HG03432 (cell line): ENCODE results near the gene DYNLT4.
A peak's percentile ranks its signal among the peaks of the same experiment; 100 is the strongest.
"Not testable (repeated sequence)": the region's sequence is repeated elsewhere in the genome, so short reads cannot be mapped to it uniquely, and the experiment has no call there.

Source experiments
- ATAC-seq: cut with Tn5 transposase; IDR thresholded peaks from one replicate; pipeline ENCODE4 v1.9.1; 2021; ENCODE audit warnings: mild to moderate bottlenecking, moderate library complexity; ENCODE audit not compliant: unreplicated experiment

Gene DYNLT4

GRCh38 chr1:44806704-44807363 lies at the start of gene DYNLT4:
TSS of gene DYNLT4 (minus strand) at chr1:44807351. CDS start at chr1:44806668, 683 bp downstream.
- ATAC-seq = no peak

DNA sequence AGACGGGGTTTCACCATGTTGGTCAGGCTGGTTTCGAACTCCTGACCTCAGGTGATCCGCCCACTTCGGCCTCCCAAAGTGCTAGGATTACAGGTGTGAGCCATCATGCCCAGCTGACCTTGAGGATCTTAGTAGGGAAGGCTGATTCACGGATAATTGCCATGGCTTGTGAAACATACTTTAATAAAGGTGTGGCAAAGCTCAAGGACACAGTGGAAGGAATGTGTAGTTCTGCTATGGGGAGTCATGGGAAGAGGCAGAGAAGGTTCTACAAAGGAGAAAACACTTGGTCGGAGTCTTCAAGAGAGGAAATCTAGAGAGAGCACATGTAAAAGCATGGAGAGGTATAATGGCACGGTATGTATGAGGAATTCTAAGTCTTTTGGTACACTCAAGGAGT lies 48.6 kb upstream of the DYNLT4 start:
- no peak for ATAC-seq

- ATAC-seq = no peak
Measured at GRCh38 chr1:44854970-44855369, 47.8 kb upstream of the DYNLT4 start.

- no peak for ATAC-seq
Measured at GRCh38 chr1:44853201-44853600, 46.0 kb upstream of the DYNLT4 start.

- no peak for ATAC-seq
Measured at GRCh38 chr1:44851308-44851707, 44.2 kb upstream of the DYNLT4 start.

DNA sequence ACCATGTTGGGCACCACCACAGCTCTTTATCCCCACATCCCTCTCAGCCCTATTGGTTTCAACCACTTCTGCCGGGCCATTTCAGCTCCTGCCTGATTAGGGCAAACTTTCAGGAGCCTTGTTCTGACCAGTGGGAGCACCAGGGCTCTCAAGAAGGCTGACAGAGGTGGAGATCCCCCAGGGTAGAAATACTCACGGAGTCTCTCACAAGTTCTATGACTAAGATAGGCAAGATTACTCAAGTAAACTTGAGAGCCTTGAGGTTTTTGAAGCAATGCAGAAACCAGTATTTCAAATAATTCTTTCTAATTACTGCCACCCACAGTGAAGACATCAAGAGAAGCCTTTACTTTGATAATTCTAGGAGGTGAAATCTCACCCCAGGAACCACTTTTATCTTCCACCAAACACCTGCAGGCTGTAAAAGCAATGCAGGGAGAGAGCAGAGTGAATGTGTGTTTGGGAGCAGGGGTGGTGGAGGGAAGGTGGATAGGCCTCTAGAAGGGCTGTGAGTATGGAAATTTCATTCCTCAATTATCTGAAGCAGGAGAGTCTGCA lies 42.5 kb upstream of the DYNLT4 start:
- no peak for ATAC-seq

GRCh38 chr1:44848456-44849181 lies 41.5 kb upstream of the DYNLT4 start:
- no peak for ATAC-seq

GRCh38 chr1:44847845-44848244 lies 40.7 kb upstream of the DYNLT4 start:
- ATAC-seq = no peak

DNA sequence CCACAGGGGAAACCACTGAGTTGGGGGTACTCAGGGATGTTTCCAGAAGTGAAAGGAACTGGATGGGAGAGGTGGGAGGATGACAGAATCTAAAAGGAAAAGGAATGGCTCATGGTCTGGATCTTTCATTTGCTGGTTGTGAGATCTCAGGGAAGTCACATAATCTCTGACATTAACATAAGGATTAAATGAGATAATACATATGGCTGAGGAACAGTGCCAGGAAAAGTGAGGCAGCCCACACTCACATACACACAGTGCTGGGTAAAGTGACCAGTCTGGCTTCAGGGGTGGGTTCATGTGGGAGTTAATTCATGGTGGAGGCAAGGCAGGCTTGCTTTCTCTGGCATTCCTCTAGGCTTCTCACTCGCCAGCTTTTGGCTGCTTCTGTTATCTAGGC lies 39.8 kb upstream of the DYNLT4 start:
- ATAC-seq = no peak

- ATAC-seq = no peak
Measured at GRCh38 chr1:44842862-44843655, 35.9 kb upstream of the DYNLT4 start, which contains the start of gene PTCH2. TSS of gene PTCH2 (minus strand) at chr1:44843253. CDS start at chr1:44842932, 321 bp downstream.

GRCh38 chr1:44842486-44842861 lies 35.3 kb upstream of the DYNLT4 start:
- no peak for ATAC-seq

- no peak for ATAC-seq
Measured at GRCh38 chr1:44839576-44839975, 32.4 kb upstream of the DYNLT4 start.

DNA sequence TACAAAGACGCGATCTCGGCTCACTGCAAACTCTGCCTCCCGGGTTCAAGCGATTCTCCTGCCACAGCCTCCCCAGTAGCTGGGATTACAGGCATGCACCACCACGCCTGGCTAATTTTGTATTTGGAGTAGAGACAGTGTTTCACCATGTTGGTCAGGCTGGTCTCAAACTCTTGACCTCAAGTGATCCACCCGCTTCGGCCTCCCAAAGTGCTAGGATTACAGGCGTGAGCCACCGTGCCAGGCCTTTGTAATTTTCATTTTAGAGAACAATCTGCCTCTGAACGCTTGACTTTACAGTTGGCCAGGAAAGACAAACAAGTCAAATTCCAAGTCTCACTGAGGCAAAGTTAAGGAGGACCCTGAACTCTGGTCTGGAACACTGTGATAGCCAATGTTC lies 31.1 kb upstream of the DYNLT4 start:
- not testable (repeated sequence) for ATAC-seq

DNA sequence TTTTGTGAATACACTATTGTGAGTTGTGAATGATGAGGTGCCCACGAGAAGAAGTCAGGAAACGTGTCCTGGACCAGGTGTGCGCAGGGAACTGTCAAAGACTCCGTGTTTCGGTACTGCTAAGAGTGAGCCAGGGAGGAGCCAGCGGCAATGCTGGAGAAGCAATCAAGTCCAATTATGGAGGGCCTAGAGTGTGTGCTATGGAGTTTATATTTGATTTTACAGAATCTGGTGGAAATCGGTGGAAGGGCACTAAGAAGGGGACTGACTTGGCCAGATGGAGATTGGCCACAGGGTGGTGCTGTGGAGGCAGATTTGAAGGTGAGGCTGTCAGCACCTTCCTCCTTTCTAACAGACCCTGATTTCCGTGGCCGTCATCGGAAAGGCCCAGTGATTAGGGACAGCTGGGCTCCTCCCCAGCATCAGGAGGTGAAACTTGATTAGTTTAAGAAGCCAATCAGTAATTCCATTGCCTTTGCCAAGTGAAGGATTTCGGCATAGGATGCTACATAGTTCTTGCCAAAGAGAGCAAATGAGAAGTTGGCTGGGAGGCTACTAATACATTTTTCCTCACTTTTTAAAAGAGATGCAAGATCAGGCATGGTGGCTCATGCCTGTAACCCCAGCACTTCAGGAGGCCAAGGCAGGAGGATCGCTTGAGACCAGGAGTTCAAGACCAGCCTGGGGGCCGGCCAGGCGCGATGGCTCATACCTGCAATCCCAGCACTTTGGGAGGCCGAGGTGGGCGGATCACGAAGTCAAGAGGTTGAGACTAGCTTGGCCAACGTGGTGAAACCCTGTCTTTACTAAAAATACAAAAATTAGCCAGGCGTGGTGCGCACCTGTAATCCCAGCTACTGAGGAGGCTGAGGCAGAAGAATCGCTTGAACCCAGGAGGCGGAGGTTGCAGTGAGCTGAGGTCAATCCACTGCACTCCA lies 28.9 kb upstream of the DYNLT4 start:
- ATAC-seq = peak; percentile 71

- no peak for ATAC-seq
Measured at GRCh38 chr1:44834328-44834727, 27.2 kb upstream of the DYNLT4 start.

GRCh38 chr1:44832056-44832705 lies 25.0 kb upstream of the DYNLT4 start:
- no peak for ATAC-seq

- ATAC-seq = no peak
Measured at GRCh38 chr1:44831516-44831915, 24.4 kb upstream of the DYNLT4 start.

- no peak for ATAC-seq
Measured at GRCh38 chr1:44830900-44831304, 23.8 kb upstream of the DYNLT4 start.

DNA sequence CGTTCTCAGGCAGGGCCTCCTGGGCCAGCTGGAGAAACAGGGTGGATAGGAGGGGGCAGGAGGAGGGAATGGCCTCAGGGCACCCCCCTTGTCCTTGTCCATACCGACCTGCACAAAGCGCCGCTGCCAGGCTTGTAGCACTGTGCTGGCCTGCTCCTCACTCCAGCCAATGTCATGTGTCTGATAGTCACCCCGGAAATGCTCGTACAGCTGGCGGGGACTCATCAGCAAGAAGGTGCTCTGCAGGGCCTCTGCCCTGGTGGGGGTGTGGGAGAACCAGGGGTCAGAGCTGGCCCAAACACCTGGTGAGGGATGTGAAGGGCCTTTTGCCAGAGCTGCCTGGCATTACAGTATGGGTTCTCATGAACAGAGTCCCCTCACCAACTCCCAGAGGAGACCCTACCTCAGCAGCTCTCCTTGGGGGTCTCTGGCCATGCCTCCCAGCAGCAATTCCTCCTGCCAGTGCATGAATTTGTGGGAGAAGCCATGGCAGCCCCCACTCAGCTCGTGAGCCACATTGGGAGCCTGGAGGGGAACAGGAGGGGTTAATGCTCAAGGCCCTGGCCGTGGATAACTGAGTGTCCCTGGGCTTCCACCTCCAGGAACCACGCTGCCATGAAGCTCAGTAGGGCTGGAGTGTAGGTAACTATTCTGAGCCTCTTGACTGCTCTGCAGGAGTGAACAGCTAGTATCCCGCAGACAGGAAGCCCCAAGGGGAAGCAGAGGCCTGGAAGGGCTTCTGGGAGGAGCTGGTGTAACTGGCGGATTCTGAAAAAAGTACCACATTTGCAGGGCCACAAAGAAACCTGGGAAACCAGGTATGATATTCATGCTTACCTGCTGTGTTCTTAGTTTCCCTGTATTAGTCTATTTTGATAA lies 22.6 kb upstream of the DYNLT4 start:
- ATAC-seq = no peak
